Peyer's patch (tissue), 4 donors: ENCODE measurements around the gene GYPA.
"Not testable (repeated sequence)": the region's sequence is repeated elsewhere in the genome, so short reads cannot be mapped to it uniquely, and the experiment has no call there.

Source experiments
- CTCF ChIP-seq, 6 experiments: fragments of 450-650 bp in 4 of 6; fragments of 200-600 bp in 2 of 6; sonication (generic) in 1 of 6; IDR thresholded peaks; one replicate each; pipeline ENCODE4 v1.5.1; 2017 to 2019; ENCODE audit warnings: antibody characterized with exemption in 6 of 6, mild to moderate bottlenecking in 3 of 6, moderate library complexity in 1 of 6
- POLR2A ChIP-seq, 2 donors: fragments of 450-650 bp; IDR thresholded peaks; one replicate each; pipeline ENCODE4 v1.5.1; 2017; ENCODE audit warnings: antibody characterized with exemption in 2 of 2, mild to moderate bottlenecking in 2 of 2, moderate library complexity in 2 of 2

GRCh38 chr4:144130167-144130566, 10.4 kb downstream of the GYPA start:
- not testable (repeated sequence) for TF ChIP-seq CTCF, POLR2A (IDR thresholded peaks at IDR 0.05)
